ENCODE measurements around the gene CSNK1A1.

DNA sequence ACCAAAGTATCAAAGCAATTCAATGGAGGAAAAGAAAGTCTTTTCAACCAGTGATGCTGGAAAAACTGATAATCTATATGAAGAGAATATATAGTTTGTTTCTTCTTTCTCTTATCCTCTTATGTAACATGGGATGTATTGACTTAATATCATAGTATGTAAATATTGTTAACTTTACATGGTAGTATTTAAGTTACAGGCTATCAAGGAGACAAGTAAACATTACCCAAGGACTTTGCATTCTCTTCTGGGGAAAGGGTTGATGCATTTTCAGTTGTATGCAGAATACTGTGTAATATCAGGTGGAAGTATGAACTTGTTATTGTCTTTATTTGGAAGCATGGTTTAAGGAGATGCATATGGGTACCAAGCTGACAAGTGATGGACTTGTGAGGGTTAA is 20.9 kb upstream of the CSNK1A1 start:
- TF ChIP-seq, protein P1, sequence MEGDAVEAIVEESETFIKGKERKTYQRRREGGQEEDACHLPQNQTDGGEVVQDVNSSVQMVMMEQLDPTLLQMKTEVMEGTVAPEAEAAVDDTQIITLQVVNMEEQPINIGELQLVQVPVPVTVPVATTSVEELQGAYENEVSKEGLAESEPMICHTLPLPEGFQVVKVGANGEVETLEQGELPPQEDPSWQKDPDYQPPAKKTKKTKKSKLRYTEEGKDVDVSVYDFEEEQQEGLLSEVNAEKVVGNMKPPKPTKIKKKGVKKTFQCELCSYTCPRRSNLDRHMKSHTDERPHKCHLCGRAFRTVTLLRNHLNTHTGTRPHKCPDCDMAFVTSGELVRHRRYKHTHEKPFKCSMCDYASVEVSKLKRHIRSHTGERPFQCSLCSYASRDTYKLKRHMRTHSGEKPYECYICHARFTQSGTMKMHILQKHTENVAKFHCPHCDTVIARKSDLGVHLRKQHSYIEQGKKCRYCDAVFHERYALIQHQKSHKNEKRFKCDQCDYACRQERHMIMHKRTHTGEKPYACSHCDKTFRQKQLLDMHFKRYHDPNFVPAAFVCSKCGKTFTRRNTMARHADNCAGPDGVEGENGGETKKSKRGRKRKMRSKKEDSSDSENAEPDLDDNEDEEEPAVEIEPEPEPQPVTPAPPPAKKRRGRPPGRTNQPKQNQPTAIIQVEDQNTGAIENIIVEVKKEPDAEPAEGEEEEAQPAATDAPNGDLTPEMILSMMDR (IDR thresholded peaks at IDR 0.05), result no peak
- no peak for TF ChIP-seq POLR2A (IDR thresholded peaks at IDR 0.05)
